Measurements from ENCODE around the gene RHOBTB3.

RHOBTB3 gene

GRCh38 chr5:95735406-95735805 lies 4.3 kb downstream of the RHOBTB3 start:
- Histone ChIP-seq H3K9me3 (ENCODE audit: low read length) (no peaks in the 10 kb centered on the region), H3K9ac (ENCODE audit: low read length) (no peak overlapping the region), H3K27ac (ENCODE audit: low read depth, low read length) (peak overlapping the region; percentile 59), H3K36me3 (ENCODE audit: insufficient read depth, low read length) (peaks cover 10% of the 10 kb centered on the region), H3K27me3 (ENCODE audit: control insufficient read depth in 1 of 2, insufficient read depth in 2 of 2, low read length in 2 of 2) (no peaks in the 10 kb centered on the region), H3K4me3 (ENCODE audit: low read depth in 1 of 2, low read length in 2 of 2) (peak overlapping the region in 1 of 2 donors; percentile 16), H3K4me1 (ENCODE audit: insufficient read depth, low read length) (peaks cover 33% of the 10 kb centered on the region)

- Histone ChIP-seq H3K9me3 (ENCODE audit: low read length) (no peaks in the 10 kb centered on the region), H3K27me3 (ENCODE audit: control insufficient read depth in 1 of 2, insufficient read depth in 2 of 2, low read length in 2 of 2) (no peaks in the 10 kb centered on the region), H3K4me1 (ENCODE audit: insufficient read depth, low read length) (peaks cover 32% of the 10 kb centered on the region), H3K27ac (ENCODE audit: low read depth, low read length) (no peak overlapping the region), H3K36me3 (ENCODE audit: insufficient read depth, low read length) (peaks cover 10% of the 10 kb centered on the region), H3K4me3 (ENCODE audit: low read depth in 1 of 2, low read length in 2 of 2) (no peak overlapping the region), H3K9ac (ENCODE audit: low read length) (no peak overlapping the region)
Observed at GRCh38 chr5:95738072-95738471, 6.9 kb downstream of the RHOBTB3 start.

GRCh38 chr5:95738834-95739233 lies 7.7 kb downstream of the RHOBTB3 start:
- H3K9ac ChIP-seq (ENCODE audit: low read length) = no peak overlapping the region
- no peak overlapping the region for H3K27ac ChIP-seq (ENCODE audit: low read depth, low read length)
- peaks cover 10% of the 10 kb centered on the region for H3K36me3 ChIP-seq (ENCODE audit: insufficient read depth, low read length)
- peaks cover 32% of the 10 kb centered on the region for H3K4me1 ChIP-seq (ENCODE audit: insufficient read depth, low read length)
- H3K27me3 ChIP-seq (ENCODE audit: control insufficient read depth in 1 of 2, insufficient read depth in 2 of 2, low read length in 2 of 2) = no peaks in the 10 kb centered on the region
- H3K4me3 ChIP-seq (ENCODE audit: low read depth in 1 of 2, low read length in 2 of 2) = no peak overlapping the region
- no peaks in the 10 kb centered on the region for H3K9me3 ChIP-seq (ENCODE audit: low read length)

- Histone ChIP-seq H3K4me3 (ENCODE audit: low read depth in 1 of 2, low read length in 2 of 2) (no peak overlapping the region), H3K4me1 (ENCODE audit: insufficient read depth, low read length) (peaks cover 27% of the 10 kb centered on the region), H3K9ac (ENCODE audit: low read length) (no peak overlapping the region), H3K27me3 (ENCODE audit: control insufficient read depth in 1 of 2, insufficient read depth in 2 of 2, low read length in 2 of 2) (no peaks in the 10 kb centered on the region), H3K9me3 (ENCODE audit: low read length) (no peaks in the 10 kb centered on the region), H3K27ac (ENCODE audit: low read depth, low read length) (no peak overlapping the region), H3K36me3 (ENCODE audit: insufficient read depth, low read length) (peaks cover 10% of the 10 kb centered on the region)
Observed at GRCh38 chr5:95739857-95740256, 8.7 kb downstream of the RHOBTB3 start.

GRCh38 chr5:95741458-95741857 lies 10.3 kb downstream of the RHOBTB3 start:
- Histone ChIP-seq H3K36me3 (ENCODE audit: insufficient read depth, low read length) (peaks cover 10% of the 10 kb centered on the region), H3K9me3 (ENCODE audit: low read length) (no peaks in the 10 kb centered on the region), H3K9ac (ENCODE audit: low read length) (no peak overlapping the region), H3K4me3 (ENCODE audit: low read depth in 1 of 2, low read length in 2 of 2) (no peak overlapping the region), H3K27ac (ENCODE audit: low read depth, low read length) (no peak overlapping the region), H3K4me1 (ENCODE audit: insufficient read depth, low read length) (peaks cover 11% of the 10 kb centered on the region), H3K27me3 (ENCODE audit: control insufficient read depth in 1 of 2, insufficient read depth in 2 of 2, low read length in 2 of 2) (no peaks in the 10 kb centered on the region)

GRCh38 chr5:95743232-95743631 lies 12.1 kb downstream of the RHOBTB3 start:
- H3K36me3 ChIP-seq (ENCODE audit: insufficient read depth, low read length) = peaks cover 10% of the 10 kb centered on the region
- H3K27ac ChIP-seq (ENCODE audit: low read depth, low read length) = no peak overlapping the region
- H3K4me1 ChIP-seq (ENCODE audit: insufficient read depth, low read length) = peaks cover 11% of the 10 kb centered on the region
- no peaks in the 10 kb centered on the region for H3K27me3 ChIP-seq (ENCODE audit: control insufficient read depth in 1 of 2, insufficient read depth in 2 of 2, low read length in 2 of 2)
- no peak overlapping the region for H3K4me3 ChIP-seq (ENCODE audit: low read depth in 1 of 2, low read length in 2 of 2)
- no peak overlapping the region for H3K9ac ChIP-seq (ENCODE audit: low read length)
- no peaks in the 10 kb centered on the region for H3K9me3 ChIP-seq (ENCODE audit: low read length)

GRCh38 chr5:95743877-95744276 lies 12.7 kb downstream of the RHOBTB3 start:
- no peaks in the 10 kb centered on the region for H3K9me3 ChIP-seq (ENCODE audit: low read length)
- no peak overlapping the region for H3K27ac ChIP-seq (ENCODE audit: low read depth, low read length)
- H3K9ac ChIP-seq (ENCODE audit: low read length) = no peak overlapping the region
- no peak overlapping the region for H3K4me3 ChIP-seq (ENCODE audit: low read depth in 1 of 2, low read length in 2 of 2)
- peaks cover 8% of the 10 kb centered on the region for H3K36me3 ChIP-seq (ENCODE audit: insufficient read depth, low read length)
- H3K4me1 ChIP-seq (ENCODE audit: insufficient read depth, low read length) = peaks cover 10% of the 10 kb centered on the region
- no peaks in the 10 kb centered on the region for H3K27me3 ChIP-seq (ENCODE audit: control insufficient read depth in 1 of 2, insufficient read depth in 2 of 2, low read length in 2 of 2)

GRCh38 chr5:95746194-95746593 lies 15.1 kb downstream of the RHOBTB3 start:
- H3K36me3 ChIP-seq (ENCODE audit: insufficient read depth, low read length) = peaks cover 4% of the 10 kb centered on the region
- no peak overlapping the region for H3K27ac ChIP-seq (ENCODE audit: low read depth, low read length)
- H3K4me3 ChIP-seq (ENCODE audit: low read depth in 1 of 2, low read length in 2 of 2) = no peak overlapping the region
- no peaks in the 10 kb centered on the region for H3K27me3 ChIP-seq (ENCODE audit: control insufficient read depth in 1 of 2, insufficient read depth in 2 of 2, low read length in 2 of 2)
- H3K9me3 ChIP-seq (ENCODE audit: low read length) = no peaks in the 10 kb centered on the region
- peaks cover 6% of the 10 kb centered on the region for H3K4me1 ChIP-seq (ENCODE audit: insufficient read depth, low read length)
- H3K9ac ChIP-seq (ENCODE audit: low read length) = no peak overlapping the region

- Histone ChIP-seq H3K4me1 (ENCODE audit: insufficient read depth, low read length) (peaks cover 6% of the 10 kb centered on the region), H3K4me3 (ENCODE audit: low read depth in 1 of 2, low read length in 2 of 2) (no peak overlapping the region), H3K9ac (ENCODE audit: low read length) (no peak overlapping the region), H3K36me3 (ENCODE audit: insufficient read depth, low read length) (peaks cover 4% of the 10 kb centered on the region), H3K9me3 (ENCODE audit: low read length) (no peaks in the 10 kb centered on the region), H3K27ac (ENCODE audit: low read depth, low read length) (no peak overlapping the region), H3K27me3 (ENCODE audit: control insufficient read depth in 1 of 2, insufficient read depth in 2 of 2, low read length in 2 of 2) (no peaks in the 10 kb centered on the region)
Observed at GRCh38 chr5:95746722-95747679, 15.9 kb downstream of the RHOBTB3 start.

GRCh38 chr5:95748133-95748532 lies 17.0 kb downstream of the RHOBTB3 start:
- no peak overlapping the region for H3K27ac ChIP-seq (ENCODE audit: low read depth, low read length)
- H3K4me3 ChIP-seq (ENCODE audit: low read depth in 1 of 2, low read length in 2 of 2) = no peak overlapping the region
- no peaks in the 10 kb centered on the region for H3K9me3 ChIP-seq (ENCODE audit: low read length)
- H3K4me1 ChIP-seq (ENCODE audit: insufficient read depth, low read length) = peaks cover 6% of the 10 kb centered on the region
- peaks cover 4% of the 10 kb centered on the region for H3K36me3 ChIP-seq (ENCODE audit: insufficient read depth, low read length)
- no peaks in the 10 kb centered on the region for H3K27me3 ChIP-seq (ENCODE audit: control insufficient read depth in 1 of 2, insufficient read depth in 2 of 2, low read length in 2 of 2)
- no peak overlapping the region for H3K9ac ChIP-seq (ENCODE audit: low read length)

GRCh38 chr5:95754545-95754944 lies 23.4 kb downstream of the RHOBTB3 start:
- Histone ChIP-seq H3K27ac (ENCODE audit: low read depth, low read length) (no peak overlapping the region), H3K4me1 (ENCODE audit: insufficient read depth, low read length) (no peaks in the 10 kb centered on the region), H3K27me3 (ENCODE audit: control insufficient read depth in 1 of 2, insufficient read depth in 2 of 2, low read length in 2 of 2) (no peaks in the 10 kb centered on the region), H3K4me3 (ENCODE audit: low read depth in 1 of 2, low read length in 2 of 2) (no peak overlapping the region), H3K36me3 (ENCODE audit: insufficient read depth, low read length) (peaks cover 14% of the 10 kb centered on the region), H3K9me3 (ENCODE audit: low read length) (no peaks in the 10 kb centered on the region), H3K9ac (ENCODE audit: low read length) (no peak overlapping the region)

- Histone ChIP-seq H3K9ac (ENCODE audit: low read length) (no peak overlapping the region), H3K36me3 (ENCODE audit: insufficient read depth, low read length) (peaks cover 13% of the 10 kb centered on the region), H3K27ac (ENCODE audit: low read depth, low read length) (no peak overlapping the region), H3K27me3 (ENCODE audit: control insufficient read depth in 1 of 2, insufficient read depth in 2 of 2, low read length in 2 of 2) (no peaks in the 10 kb centered on the region), H3K9me3 (ENCODE audit: low read length) (no peaks in the 10 kb centered on the region), H3K4me3 (ENCODE audit: low read depth in 1 of 2, low read length in 2 of 2) (no peak overlapping the region), H3K4me1 (ENCODE audit: insufficient read depth, low read length) (peaks cover 26% of the 10 kb centered on the region)
Observed at GRCh38 chr5:95759005-95759404, 27.9 kb downstream of the RHOBTB3 start.

Data from muscle layer of colon (tissue), 2 donors.